SU-DHL-6 (cell line): ENCODE results near the gene TRAPPC8.

Source experiments
- H2AFZ ChIP-seq: fragments of 200-600 bp; sonication (generic); 2 replicates; pipeline ENCODE4 v1.6.1; 2014; ENCODE audit warnings: low read depth, mild to moderate bottlenecking, moderate library complexity, mixed read lengths, antibody characterized with exemption, low read length; ENCODE audit not compliant: severe bottlenecking
- H3F3A ChIP-seq: fragments of 200-600 bp; shearing (Covaris generic); 2 replicates; pipeline ENCODE4 v1.6.0; 2016; ENCODE audit warnings: antibody characterized with exemption, mild to moderate bottlenecking; ENCODE audit not compliant: insufficient read depth
- H3K27ac ChIP-seq: fragments of 200-600 bp; sonication (generic); 2 replicates; pipeline ENCODE4 v1.5.1; 2016; ENCODE audit warnings: low read depth, mild to moderate bottlenecking, low read length, moderate library complexity, mixed read lengths
- H3K27me3 ChIP-seq: fragments of 200-600 bp; sonication (generic), shearing (Covaris generic); 2 replicates; pipeline ENCODE4 v1.6.0; 2014; ENCODE audit warnings: mild to moderate bottlenecking, low read length
- H3K36me3 ChIP-seq: fragments of 200-600 bp; sonication (generic); 2 replicates; pipeline ENCODE4 v1.6.1; 2014; ENCODE audit warnings: mild to moderate bottlenecking, low read length, mixed read lengths
- H3K4me2 ChIP-seq: fragments of 300-600, 200-600 bp; shearing (Covaris generic), sonication (generic); 2 replicates; pipeline ENCODE4 v1.6.0; 2014; ENCODE audit warnings: low read length, low read depth, mild to moderate bottlenecking; ENCODE audit not compliant: poor library complexity, severe bottlenecking
- H3K4me3 ChIP-seq: fragments of 200-600 bp; sonication (generic); 2 replicates; pipeline ENCODE4 v1.5.1; 2014; ENCODE audit warnings: antibody characterized with exemption, low read length, mild to moderate bottlenecking, mixed read lengths; ENCODE audit not compliant: insufficient read depth, poor library complexity, severe bottlenecking
- H3K79me2 ChIP-seq: fragments of 200-600 bp; sonication (generic); 2 replicates; pipeline ENCODE4 v1.6.1; 2014; ENCODE audit warnings: mild to moderate bottlenecking, low read length, moderate library complexity; ENCODE audit not compliant: insufficient read depth
- H3K9ac ChIP-seq: fragments of 200-600 bp; sonication (generic); 2 replicates; pipeline ENCODE4 v1.7.0; 2014; ENCODE audit warnings: mild to moderate bottlenecking, low read length
- H3K9me2 ChIP-seq: fragments of 200-600 bp; sonication (generic); replicated peaks from 2 replicates; pipeline ENCODE4 v1.6.1; 2014; ENCODE audit warnings: low read length; ENCODE audit not compliant: insufficient read depth
- H3K9me3 ChIP-seq: fragments of 200-600 bp; sonication (generic); 2 replicates; pipeline ENCODE4 v1.6.1; 2014; ENCODE audit warnings: low read length, mixed read lengths; ENCODE audit not compliant: insufficient read depth
- H4K20me1 ChIP-seq: fragments of 200-600 bp; sonication (generic); 2 replicates; pipeline ENCODE4 v1.6.1; 2014; ENCODE audit warnings: low read depth, mild to moderate bottlenecking, antibody characterized with exemption, low read length, moderate library complexity, mixed read lengths
- EZH2phosphoT487 ChIP-seq: fragments of 200-600 bp; sonication (generic), shearing (Covaris generic); conservative IDR thresholded peaks from 2 replicates; pipeline ENCODE4 v1.6.1; 2018; ENCODE audit warnings: mild to moderate bottlenecking, antibody characterized with exemption, low read length, moderate library complexity, mixed read lengths
- TF ChIP-seq, protein P1 (sequence below): fragments of 200-600 bp; sonication (generic); IDR thresholded peaks from one replicate; pipeline ENCODE4 v1.5.1; 2017; ENCODE audit warnings: antibody characterized with exemption, mild to moderate bottlenecking, low read length, moderate library complexity; ENCODE audit not compliant: insufficient read depth, poor library complexity, severe bottlenecking

The TRAPPC8 gene

GRCh38 chr18:31878358-31878757 is 64.6 kb downstream of the TRAPPC8 start:
- Histone ChIP-seq H3F3A (no peaks in the 10 kb centered on the region), H4K20me1 (peaks cover 6% of the 10 kb centered on the region; the same call in 1 of the 2 replicates), H3K9me3 (no peaks in the 10 kb centered on the region; the same call in 1 of the 2 replicates), H3K9ac (no peak overlapping the region), H3K27me3 (no peaks in the 10 kb centered on the region), H2AFZ (no peak overlapping the region), H3K4me2 (no peak overlapping the region), H3K9me2 (no peaks in the 10 kb centered on the region), H3K79me2 (0 out of 2 replicates have a peak, but pooled peaks cover 21% of the 10 kb centered on the region), H3K36me3 (peaks cover 48% of the 10 kb centered on the region), H3K27ac (no peak overlapping the region), H3K4me3 (no peak overlapping the region)
- TF ChIP-seq, protein P1, sequence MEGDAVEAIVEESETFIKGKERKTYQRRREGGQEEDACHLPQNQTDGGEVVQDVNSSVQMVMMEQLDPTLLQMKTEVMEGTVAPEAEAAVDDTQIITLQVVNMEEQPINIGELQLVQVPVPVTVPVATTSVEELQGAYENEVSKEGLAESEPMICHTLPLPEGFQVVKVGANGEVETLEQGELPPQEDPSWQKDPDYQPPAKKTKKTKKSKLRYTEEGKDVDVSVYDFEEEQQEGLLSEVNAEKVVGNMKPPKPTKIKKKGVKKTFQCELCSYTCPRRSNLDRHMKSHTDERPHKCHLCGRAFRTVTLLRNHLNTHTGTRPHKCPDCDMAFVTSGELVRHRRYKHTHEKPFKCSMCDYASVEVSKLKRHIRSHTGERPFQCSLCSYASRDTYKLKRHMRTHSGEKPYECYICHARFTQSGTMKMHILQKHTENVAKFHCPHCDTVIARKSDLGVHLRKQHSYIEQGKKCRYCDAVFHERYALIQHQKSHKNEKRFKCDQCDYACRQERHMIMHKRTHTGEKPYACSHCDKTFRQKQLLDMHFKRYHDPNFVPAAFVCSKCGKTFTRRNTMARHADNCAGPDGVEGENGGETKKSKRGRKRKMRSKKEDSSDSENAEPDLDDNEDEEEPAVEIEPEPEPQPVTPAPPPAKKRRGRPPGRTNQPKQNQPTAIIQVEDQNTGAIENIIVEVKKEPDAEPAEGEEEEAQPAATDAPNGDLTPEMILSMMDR: no peak
- no peak for TF ChIP-seq EZH2phosphoT487

GRCh38 chr18:31877900-31878299 is 65.0 kb downstream of the TRAPPC8 start:
- Histone ChIP-seq H3K4me2 (no peak overlapping the region), H3K27ac (no peak overlapping the region), H2AFZ (no peak overlapping the region), H3K9me3 (no peaks in the 10 kb centered on the region; the same call in 1 of the 2 replicates), H3K36me3 (peaks cover 45% of the 10 kb centered on the region), H3K9me2 (no peaks in the 10 kb centered on the region), H3K4me3 (no peak overlapping the region), H3K27me3 (no peaks in the 10 kb centered on the region), H4K20me1 (peaks cover 6% of the 10 kb centered on the region; the same call in 1 of the 2 replicates), H3K9ac (no peak overlapping the region), H3F3A (no peaks in the 10 kb centered on the region), H3K79me2 (0 out of 2 replicates have a peak, but pooled peaks cover 21% of the 10 kb centered on the region)
- TF ChIP-seq EZH2phosphoT487: no peak
- TF ChIP-seq, protein P1: no peak

- no peak for TF ChIP-seq EZH2phosphoT487
- TF ChIP-seq, protein P1: no peak
- Histone ChIP-seq H3K9ac (no peak overlapping the region), H3K9me3 (no peaks in the 10 kb centered on the region; the same call in 1 of the 2 replicates), H3K4me3 (no peak overlapping the region), H3K27me3 (no peaks in the 10 kb centered on the region), H3K27ac (no peak overlapping the region), H3K79me2 (0 out of 2 replicates have a peak, but pooled peaks cover 21% of the 10 kb centered on the region), H3K36me3 (peaks cover 40% of the 10 kb centered on the region), H4K20me1 (peaks cover 6% of the 10 kb centered on the region; the same call in 1 of the 2 replicates), H3K4me2 (no peak overlapping the region), H3F3A (0 out of 2 replicates have a peak, but pooled peaks cover 1% of the 10 kb centered on the region), H2AFZ (no peak overlapping the region), H3K9me2 (no peaks in the 10 kb centered on the region)
Measured at GRCh38 chr18:31876707-31877106, 66.2 kb downstream of the TRAPPC8 start.
